Measurements from ENCODE around the gene NHERF1. TPM values are rescaled to one million over a fixed set of nuclear protein-coding genes. Genes with fewer than 3 reads are reported as not detected.

Gene NHERF1
- total and polyA plus RNA-seq, 9 of the 15 experiments (the other 6 are each of a cell fraction or from before 2014, with no cell fraction given): 11.4 to 79.9 (median 36.9) TPM

DNA sequence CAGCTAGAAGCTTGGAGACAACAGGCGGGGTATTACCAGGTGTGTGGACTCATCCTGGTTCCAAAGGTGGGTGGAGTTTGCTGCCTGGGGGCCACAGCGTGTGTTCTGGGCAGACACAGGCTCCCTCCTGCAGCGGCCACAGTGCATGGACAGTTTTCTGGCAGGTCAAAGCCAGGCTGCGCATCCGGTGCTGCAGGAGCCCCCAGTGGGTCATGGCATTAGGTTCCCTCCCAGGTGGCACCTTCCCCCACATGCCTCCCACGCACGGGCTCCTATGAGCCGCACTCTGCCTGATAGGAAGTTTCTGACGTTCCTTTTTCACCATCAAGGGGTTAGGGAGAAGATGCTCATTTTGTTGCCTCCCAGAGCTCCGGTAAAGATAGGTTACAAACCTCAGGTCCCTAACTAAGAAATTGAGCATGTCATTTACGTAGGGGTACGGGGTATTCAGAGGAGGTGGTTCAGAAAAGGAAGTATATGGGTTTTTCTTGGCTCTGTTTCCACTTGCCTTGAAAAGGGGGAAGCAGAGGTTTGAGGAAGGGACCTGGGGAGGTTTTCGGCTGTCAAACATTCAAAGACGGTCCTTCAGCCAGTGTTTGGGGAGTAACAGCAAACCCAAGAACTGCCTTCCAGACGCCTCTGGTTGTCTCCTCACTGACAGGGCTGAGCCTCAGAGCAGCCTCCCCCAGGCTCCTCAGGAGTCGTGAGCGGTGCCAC, 60.4 kb downstream of the NHERF1 start:
- ChIA-PET CTCF (ENCODE audit: low intra/inter-chr PET ratio) (no interaction called here), POLR2A (interaction anchor here (0.5 to 0.6 kb wide), 3 partner anchors 17 to 67 kb away, joined by 3 to 4 read pairs (median 3); no protein-coding TSS in a partner anchor)
- H3K27me3 ChIP-seq (ENCODE audit: control insufficient read depth in 2 of 2, insufficient read depth in 2 of 2, low read length in 2 of 2): no peaks in the 10 kb centered on the region
- H2AFZ ChIP-seq (ENCODE audit: low read depth, low read length): no peak overlapping the region
- no TSS peak for BruUV-seq (replicated peaks)
- 63% methylated on average over 17 of the region's 17 CpGs for WGBS (ENCODE audit: insufficient coverage, low coverage, missing lambda C conversion rate)
- DNase-seq (ENCODE audit: extremely low read depth in 1 of 4, low spot score in 3 of 4): no peak
- H3K4me3 ChIP-seq: no peak overlapping the region
- no peak for ATAC-seq
- H4K20me1 ChIP-seq (replicated peaks; ENCODE audit: control insufficient read depth, insufficient read depth, low read length): no peaks in the 10 kb centered on the region; the same call in none of the 2 replicates
- no peak for FAIRE-seq
- no peaks in the 10 kb centered on the region for H3K9me1 ChIP-seq (ENCODE audit: control insufficient read depth, insufficient read depth, low read length)
- H3K4me1 ChIP-seq (replicated peaks in 1 of 2; ENCODE audit: control insufficient read depth in 2 of 2, insufficient read depth in 2 of 2, low read length in 2 of 2): no peaks in the 10 kb centered on the region
- no peak overlapping the region for H3K27ac ChIP-seq (ENCODE audit: extremely low read depth, low read depth, low read length)
- in situ Hi-C loops (cut with MboI) (no loop called here), intact Hi-C loops (cut with micrococcal nuclease) (no loop called here)
- H3K36me3 ChIP-seq (ENCODE audit: control insufficient read depth, insufficient read depth, low read length): no peaks in the 10 kb centered on the region; the same call in 1 of the 3 replicates
- H3K4me2 ChIP-seq (ENCODE audit: insufficient read depth, low read length): no peak overlapping the region
- H3K79me2 ChIP-seq (ENCODE audit: control insufficient read depth, insufficient read depth, low read length): no peaks in the 10 kb centered on the region
- H3K9ac ChIP-seq (ENCODE audit: insufficient read depth in 1 of 2, low read depth in 2 of 2, low read length in 2 of 2): 0 out of 4 replicates have a peak overlapping the region, but pooled peaks of 1 of the 2 experiments have one; percentile 6
- H3K9me3 ChIP-seq (replicated peaks; ENCODE audit: control insufficient read depth, insufficient read depth, low read depth, low read length): no peaks in the 10 kb centered on the region
- no peak for TF ChIP-seq E4F1 (CRISPR knock-in tag; IDR thresholded peaks at IDR 0.05; ENCODE audit: borderline replicate concordance)
- no peak for TF ChIP-seq CHAMP1 (IDR thresholded peaks at IDR 0.05)
- TF ChIP-seq ZNF3 (CRISPR knock-in tag; IDR thresholded peaks at IDR 0.05): no peak
- no peak for TF ChIP-seq POU5F1 (IDR thresholded peaks at IDR 0.05; ENCODE audit: borderline replicate concordance, low read depth, low read length, partially characterized antibody)
- TF ChIP-seq, protein P1, sequence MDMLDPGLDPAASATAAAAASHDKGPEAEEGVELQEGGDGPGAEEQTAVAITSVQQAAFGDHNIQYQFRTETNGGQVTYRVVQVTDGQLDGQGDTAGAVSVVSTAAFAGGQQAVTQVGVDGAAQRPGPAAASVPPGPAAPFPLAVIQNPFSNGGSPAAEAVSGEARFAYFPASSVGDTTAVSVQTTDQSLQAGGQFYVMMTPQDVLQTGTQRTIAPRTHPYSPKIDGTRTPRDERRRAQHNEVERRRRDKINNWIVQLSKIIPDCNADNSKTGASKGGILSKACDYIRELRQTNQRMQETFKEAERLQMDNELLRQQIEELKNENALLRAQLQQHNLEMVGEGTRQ (CRISPR knock-in tag; IDR thresholded peaks at IDR 0.05): no peak
- TF ChIP-seq ARHGAP35 (IDR thresholded peaks at IDR 0.05; ENCODE audit: partially characterized antibody): no peak
- no peak for TF ChIP-seq NUFIP1 (IDR thresholded peaks at IDR 0.05; ENCODE audit: partially characterized antibody)
- TF ChIP-seq LCOR (CRISPR knock-in tag; IDR thresholded peaks at IDR 0.05): no peak
- TF ChIP-seq CGGBP1 (CRISPR knock-in tag; IDR thresholded peaks at IDR 0.05): no peak
- no peak for TF ChIP-seq NCOA2 (IDR thresholded peaks at IDR 0.05; ENCODE audit: partially characterized antibody in 2 of 2)
- TF ChIP-seq TEAD4 (IDR thresholded peaks at IDR 0.05; ENCODE audit: low read length): no peak
- TF ChIP-seq TEAD4 (CRISPR knock-in tag; IDR thresholded peaks at IDR 0.05; ENCODE audit: borderline replicate concordance): no peak
- no peak for TF ChIP-seq ZNF174 (CRISPR knock-in tag; IDR thresholded peaks at IDR 0.05)
- no peak for TF ChIP-seq ARNT (IDR thresholded peaks at IDR 0.05)
- no peak for TF ChIP-seq KDM5B (IDR thresholded peaks at IDR 0.05; ENCODE audit: insufficient replicate concordance, low read depth, low read length)
- no peak for TF ChIP-seq POLR2B (IDR thresholded peaks at IDR 0.05; ENCODE audit: low read depth, partially characterized antibody)
- no peak for TF ChIP-seq ZNF586 (CRISPR knock-in tag; conservative IDR thresholded peaks at IDR 0.05)
